Measurements from ENCODE around the gene CCL5. TPM values are rescaled to one million over a fixed set of nuclear protein-coding genes. Genes with fewer than 3 reads are reported as not detected.
A peak's percentile ranks its signal among the peaks of the same experiment; 100 is the strongest.

Gene CCL5
- total RNA-seq, 1 experiment from 2014 or later: not detected

DNA sequence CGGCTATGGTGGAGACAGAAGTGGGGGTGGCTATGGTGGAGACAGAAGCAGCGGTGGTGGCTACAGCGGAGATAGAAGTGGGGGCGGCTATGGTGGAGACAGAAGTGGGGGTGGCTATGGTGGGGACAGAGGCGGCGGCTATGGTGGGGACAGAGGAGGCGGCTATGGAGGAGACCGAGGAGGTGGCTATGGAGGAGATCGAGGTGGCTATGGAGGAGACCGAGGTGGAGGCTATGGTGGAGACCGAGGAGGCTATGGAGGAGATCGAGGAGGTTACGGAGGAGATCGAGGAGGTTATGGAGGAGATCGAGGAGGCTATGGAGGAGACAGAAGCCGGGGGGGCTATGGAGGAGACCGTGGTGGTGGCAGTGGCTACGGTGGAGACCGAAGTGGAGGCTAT lies 35.6 kb downstream of the CCL5 start:
- Histone ChIP-seq H3K4me1 (ENCODE audit: insufficient read depth, low read length) (no peaks in the 10 kb centered on the region), H3T11ph (ENCODE audit: low read length) (no peak overlapping the region), H3K23ac (ENCODE audit: insufficient read length, low read depth, low read length) (no peak overlapping the region), H3K27ac (ENCODE audit: insufficient read length, low read depth, low read length) (no peak overlapping the region), H2AK5ac (ENCODE audit: insufficient read length, low read length) (no peak overlapping the region), H3K56ac (ENCODE audit: insufficient read length, low read depth, low read length) (no peak overlapping the region), H3K23me2 (ENCODE audit: insufficient read length, low read depth, low read length, poor library complexity, severe bottlenecking) (no peaks in the 10 kb centered on the region), H3K79me1 (ENCODE audit: insufficient read depth, low read depth, low read length, poor library complexity, severe bottlenecking) (no peaks in the 10 kb centered on the region), H2BK12ac (ENCODE audit: insufficient read length, low read depth, low read length) (no peak overlapping the region), H2BK5ac (ENCODE audit: insufficient read length, low read length) (no peak overlapping the region), H3K4ac (ENCODE audit: low read depth, low read length) (no peak overlapping the region), H3K9me3 (ENCODE audit: control insufficient read depth, low read depth, low read length) (no peaks in the 10 kb centered on the region), H3K9ac (ENCODE audit: extremely low read depth, insufficient read length, low read length) (no peak overlapping the region), H3K18ac (ENCODE audit: insufficient read length, low read depth, low read length) (no peak overlapping the region), H4K20me1 (ENCODE audit: control insufficient read depth, insufficient read depth, insufficient read length) (peaks cover 3% of the 10 kb centered on the region), H2BK120ac (ENCODE audit: low read depth, low read length, poor library complexity, severe bottlenecking) (no peak overlapping the region), H4K91ac (ENCODE audit: insufficient read length, low read depth, low read length) (no peak overlapping the region), H2BK20ac (ENCODE audit: low read depth, low read length, poor library complexity, severe bottlenecking) (no peak overlapping the region), H2AFZ (ENCODE audit: low read length) (no peak overlapping the region), H2BK15ac (ENCODE audit: low read depth, low read length) (no peak overlapping the region), H4K5ac (ENCODE audit: insufficient read length, low read depth, low read length) (no peak overlapping the region), H3K14ac (ENCODE audit: insufficient read depth, low read length) (no peak overlapping the region), H4K8ac (replicated peaks; ENCODE audit: insufficient read length, low read depth, low read length) (no peak overlapping the region), H3K27me3 (ENCODE audit: insufficient read depth, low read length) (no peaks in the 10 kb centered on the region), H3K4me2 (ENCODE audit: insufficient read depth, insufficient read length, low read length) (no peak overlapping the region), H3K79me2 (ENCODE audit: insufficient read depth, low read length) (no peaks in the 10 kb centered on the region)
- TF ChIP-seq CTCF (conservative IDR thresholded peaks at IDR 0.05): no peak
- DNase-seq: no peak
- 100% methylated on average over 5 of the region's 19 CpGs for WGBS (ENCODE audit: extremely low coverage, insufficient read length, low lambda C conversion rate)
- peak overlapping the region in 1 of 3 experiments; percentile 19; a peak in 1 of 7 replicates for H3K27ac Mint-ChIP-seq
- H3K4me3 Mint-ChIP-seq: no peak overlapping the region
- H3K9me3 Mint-ChIP-seq: no peaks in the 10 kb centered on the region
- H3K4me1 Mint-ChIP-seq: peaks cover under 1% of the 10 kb centered on the region in 2 experiments; a peak in 3 of 4 replicates
- H3K36me3 Mint-ChIP-seq (ENCODE audit: insufficient read depth in 1 of 3, low read depth in 3 of 3): peaks cover 41 to 83% (median 77%) of the 10 kb centered on the region in 3 experiments
- H3K27me3 Mint-ChIP-seq (ENCODE audit: low read depth): no peaks in the 10 kb centered on the region; the same call in 1 of the 2 replicates

Data from H9 (cell line).